ENCODE results near the gene FAM219B.

- TF ChIP-seq POLR2A (IDR thresholded peaks at IDR 0.05) = no peak
- no peak for TF ChIP-seq CTCF (IDR thresholded peaks at IDR 0.05)
- no peak for TF ChIP-seq POLR2AphosphoS5 (IDR thresholded peaks at IDR 0.05)
- TF ChIP-seq EP300 (IDR thresholded peaks at IDR 0.05; ENCODE audit: low read depth) = no peak
Observed at GRCh38 chr15:74855857-74856256, 50.8 kb downstream of the FAM219B start.
